NCI-H1436 (cell line): ENCODE results near the gene USP13.
"Not testable (repeated sequence)": the region's sequence is repeated elsewhere in the genome, so short reads cannot be mapped to it uniquely, and the experiment has no call there.

Experiments
- DNase-seq: peaks from one replicate; lab custom pipeline; 2025; lab: John Stamatoyannopoulos, UW

The USP13 gene

GRCh38 chr3:179734497-179735281 lies 81.8 kb downstream of the USP13 start:
- no peak for DNase-seq

- no peak for DNase-seq
Measured at GRCh38 chr3:179735321-179735720, 82.5 kb downstream of the USP13 start.

GRCh38 chr3:179738998-179739397 lies 86.2 kb downstream of the USP13 start:
- DNase-seq: no peak

DNA sequence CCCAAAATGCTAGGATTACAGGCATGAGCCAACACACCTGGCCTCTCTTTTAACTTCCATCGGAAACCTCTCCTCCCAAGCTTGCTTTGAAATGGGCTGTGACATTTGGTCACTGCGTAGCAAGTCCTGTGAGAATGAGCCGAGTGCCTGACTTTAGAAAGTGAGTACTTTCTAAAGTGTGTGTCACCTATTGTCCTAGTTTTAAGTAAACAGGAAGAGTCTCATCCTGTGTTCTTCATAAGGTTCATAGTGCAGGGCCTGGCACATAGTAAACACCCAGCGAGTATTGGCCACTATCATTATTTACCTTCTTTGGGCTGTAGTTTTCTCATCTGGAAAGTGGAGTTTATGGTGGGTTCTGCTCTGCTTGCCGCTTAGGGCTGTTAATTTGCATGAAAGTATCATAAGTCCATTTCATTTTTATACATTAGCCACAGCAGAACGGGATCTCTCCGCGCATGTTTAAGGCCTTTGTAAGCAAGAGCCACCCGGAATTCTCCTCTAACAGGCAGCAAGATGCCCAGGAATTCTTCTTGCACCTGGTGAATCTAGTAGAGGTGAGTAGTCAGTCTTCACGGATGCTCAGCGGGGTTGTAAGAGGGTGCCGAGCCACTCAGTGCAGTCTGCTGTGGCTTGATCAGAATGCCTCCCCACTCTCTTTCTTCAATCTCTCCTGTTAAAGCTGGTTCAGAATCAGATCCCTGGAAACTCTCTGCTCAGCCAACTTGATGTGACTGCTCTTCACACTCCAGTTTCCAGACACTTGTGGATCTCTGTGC lies 87.2 kb downstream of the USP13 start:
- no peak for DNase-seq

GRCh38 chr3:179743913-179744312 lies 91.1 kb downstream of the USP13 start:
- DNase-seq: no peak

DNA sequence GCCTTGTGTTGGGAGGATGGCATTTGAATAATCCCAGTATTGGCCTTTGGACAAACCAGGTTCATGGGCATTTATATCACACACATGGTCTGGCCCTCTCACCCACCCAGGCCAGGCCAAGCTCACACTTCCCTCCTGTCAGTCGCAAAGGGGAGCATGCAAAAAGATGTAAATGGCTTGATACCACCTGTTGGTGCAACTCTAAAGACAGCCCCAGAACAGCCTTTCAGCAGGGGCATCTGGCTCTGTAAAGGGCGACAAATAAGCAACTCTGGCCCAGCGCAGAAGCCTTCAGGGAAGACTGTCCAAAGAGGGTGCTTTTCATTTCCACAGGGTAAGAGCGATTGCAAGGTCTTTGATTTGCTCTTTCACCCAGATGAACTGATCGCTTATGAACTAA lies 91.8 kb downstream of the USP13 start:
- no peak for DNase-seq

- DNase-seq: no peak
Measured at GRCh38 chr3:179745079-179745478, 92.2 kb downstream of the USP13 start.

- DNase-seq: no peak
Measured at GRCh38 chr3:179745716-179746115, 92.9 kb downstream of the USP13 start.

DNA sequence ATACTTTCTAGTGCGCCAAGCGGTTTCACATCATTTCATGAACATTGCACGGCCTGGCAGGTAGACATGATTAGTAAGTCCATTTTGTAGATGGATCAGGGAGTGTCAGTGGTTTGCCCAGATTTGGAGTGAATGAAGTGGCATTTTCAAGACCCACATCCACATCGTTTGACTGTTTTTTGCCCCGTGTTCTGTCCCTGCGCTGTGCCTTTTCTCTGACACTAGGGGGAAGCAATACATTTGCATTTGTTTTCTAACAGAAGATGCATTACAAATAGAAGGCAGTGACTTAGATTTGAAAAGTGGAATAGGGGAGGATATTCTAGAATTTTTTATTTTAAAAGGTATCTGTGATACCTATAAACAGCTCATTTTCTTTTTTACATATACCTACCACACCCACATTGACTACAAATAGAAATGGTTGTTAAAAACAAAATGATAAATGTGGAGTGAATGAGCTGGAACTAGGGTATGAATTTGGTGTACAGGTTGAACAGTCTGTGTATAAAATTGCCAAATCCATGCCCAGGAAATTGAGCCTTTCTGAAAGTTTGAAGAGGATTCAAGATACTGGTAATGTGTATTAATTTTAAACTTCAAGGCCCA lies 98.0 kb downstream of the USP13 start:
- DNase-seq: peak; percentile 20

GRCh38 chr3:179760944-179761343 lies 108.1 kb downstream of the USP13 start:
- DNase-seq: no peak

GRCh38 chr3:179765396-179765795 lies 112.6 kb downstream of the USP13 start:
- no peak for DNase-seq

DNA sequence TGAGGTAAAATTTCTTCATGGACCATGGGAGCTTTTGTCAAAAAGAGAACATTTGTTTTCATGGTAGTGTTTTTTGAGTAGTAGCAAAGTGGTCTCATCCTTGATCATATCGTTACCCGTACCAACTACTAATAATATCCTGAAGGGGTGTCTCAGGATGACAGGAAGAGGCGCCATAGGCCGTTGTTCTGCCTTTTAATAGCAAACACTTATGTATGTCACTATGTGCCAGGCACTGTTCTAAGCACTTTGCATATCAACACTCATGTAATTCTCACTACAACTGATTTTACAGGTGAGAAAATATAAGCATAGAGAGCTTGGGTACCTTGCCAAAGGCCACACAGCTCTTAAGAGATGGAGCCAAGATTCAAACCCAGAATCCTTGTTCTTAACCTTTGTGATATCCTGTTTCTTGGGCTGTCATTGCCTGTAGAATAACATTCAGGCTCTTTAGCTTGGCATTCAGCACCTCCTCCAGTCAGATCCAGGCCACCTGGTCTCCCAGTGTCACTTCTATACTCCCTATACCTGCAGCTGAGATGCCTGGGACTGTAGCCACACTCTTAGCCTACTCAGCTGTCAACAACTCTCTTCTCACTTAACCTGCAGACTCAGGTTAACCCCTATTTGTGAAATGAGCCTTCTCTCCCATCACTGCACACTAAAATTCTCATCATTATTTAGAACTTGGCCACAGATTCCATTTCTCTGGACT lies 113.7 kb downstream of the USP13 start:
- DNase-seq: no peak

DNA sequence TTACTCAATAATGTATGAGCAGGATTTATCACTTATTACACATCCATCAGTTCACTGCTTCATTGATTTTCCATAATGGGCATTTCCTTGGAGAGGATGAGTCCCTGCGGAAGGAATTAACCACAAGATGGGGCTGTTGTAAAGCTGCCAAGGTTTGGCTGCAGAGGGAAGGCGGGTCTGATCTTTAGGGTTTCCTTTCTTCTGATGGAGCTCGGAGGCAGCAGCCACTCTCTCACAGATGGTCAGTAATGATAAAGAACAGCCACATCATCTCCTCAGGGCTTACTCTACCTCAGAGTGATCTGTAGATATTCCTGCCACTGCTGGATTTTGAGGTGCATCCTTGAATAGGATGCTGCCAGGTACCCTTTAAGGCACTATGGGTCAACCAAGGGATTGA lies 115.2 kb downstream of the USP13 start:
- DNase-seq: peak; percentile 31

DNA sequence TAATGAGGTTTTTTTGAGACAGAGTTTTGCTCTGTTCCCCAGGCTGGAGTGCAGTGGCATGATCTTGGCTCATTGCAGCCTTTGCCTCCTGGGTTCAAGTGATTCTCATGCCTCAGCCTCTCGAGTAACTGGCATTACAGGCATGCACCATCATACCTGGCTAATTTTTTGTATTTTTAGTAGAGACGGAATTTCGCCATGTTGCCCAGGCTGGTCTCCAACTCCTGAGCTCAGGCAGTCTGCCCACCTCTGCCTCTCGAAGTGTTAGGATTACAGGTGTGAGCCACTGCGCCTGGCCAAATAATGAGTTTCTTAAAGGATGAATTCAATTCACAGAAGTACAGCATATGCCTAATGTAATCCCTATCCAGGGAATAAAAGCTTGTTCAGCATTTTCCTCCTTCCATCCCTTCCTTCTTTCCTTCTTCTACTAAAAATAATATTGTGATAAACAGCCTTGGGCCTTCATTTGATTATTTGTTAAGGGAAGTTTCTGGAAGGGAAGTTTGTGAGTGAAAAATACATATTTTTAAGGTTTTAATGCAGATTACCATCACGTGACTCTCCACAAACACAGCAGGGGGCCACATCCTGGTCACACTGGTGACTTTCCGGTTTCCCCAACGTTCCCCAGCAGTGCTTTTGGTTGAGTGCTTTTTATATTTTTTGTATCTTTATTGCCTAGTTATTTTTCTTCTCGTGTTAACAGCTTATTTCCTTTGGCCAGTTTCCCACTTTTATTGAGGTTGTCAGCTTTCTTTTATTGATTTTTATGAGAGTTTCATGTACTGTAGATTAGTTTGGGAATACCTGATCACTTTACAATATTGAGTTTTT lies 116.8 kb downstream of the USP13 start:
- DNase-seq: no peak

DNA sequence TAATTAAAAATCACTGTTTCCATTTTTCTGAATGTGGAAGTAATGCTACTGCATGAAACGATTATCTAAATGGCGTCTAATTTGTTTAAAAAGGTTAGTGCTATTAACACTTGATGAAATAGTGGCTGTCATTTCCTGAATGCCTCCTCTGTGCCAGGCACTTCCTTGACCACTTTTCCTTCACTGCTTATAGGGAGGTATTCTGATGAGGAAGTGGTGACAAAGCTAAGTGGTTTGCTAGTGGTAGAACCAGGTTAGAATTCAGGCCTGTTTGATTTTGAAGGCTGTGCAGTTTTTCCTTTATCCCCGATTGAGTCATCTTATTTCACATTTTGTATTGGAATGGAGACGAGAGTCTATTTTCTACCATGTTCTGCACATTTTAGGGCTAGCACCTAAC lies 119.0 kb downstream of the USP13 start:
- DNase-seq: no peak

GRCh38 chr3:179772297-179772696 lies 119.5 kb downstream of the USP13 start:
- DNase-seq: no peak

GRCh38 chr3:179775416-179776122 lies 122.7 kb downstream of the USP13 start:
- no peak for DNase-seq

DNA sequence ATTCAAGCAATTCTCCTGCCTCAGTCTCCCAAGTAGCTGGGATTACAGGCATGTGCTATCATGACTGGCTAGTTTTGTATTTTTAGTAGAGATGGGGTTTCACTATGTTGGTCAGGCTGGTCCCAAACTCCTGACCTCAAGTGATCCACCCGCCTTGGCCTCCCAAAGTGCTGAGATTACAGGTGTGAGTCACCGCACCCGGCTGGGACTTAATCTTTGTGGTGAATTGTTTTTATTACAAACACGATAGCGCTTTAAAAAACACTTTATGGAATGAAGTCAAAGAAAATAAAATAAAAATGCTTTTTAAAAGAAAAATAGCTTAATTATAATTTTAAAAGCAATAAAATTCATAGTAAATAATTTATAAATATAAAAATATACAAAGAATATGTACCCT lies 130.0 kb downstream of the USP13 start:
- not testable (repeated sequence) for DNase-seq

GRCh38 chr3:179788996-179789395 lies 136.2 kb downstream of the USP13 start:
- no peak for DNase-seq

- DNase-seq: no peak
Measured at GRCh38 chr3:179791793-179792192, 139.0 kb downstream of the USP13 start.

DNA sequence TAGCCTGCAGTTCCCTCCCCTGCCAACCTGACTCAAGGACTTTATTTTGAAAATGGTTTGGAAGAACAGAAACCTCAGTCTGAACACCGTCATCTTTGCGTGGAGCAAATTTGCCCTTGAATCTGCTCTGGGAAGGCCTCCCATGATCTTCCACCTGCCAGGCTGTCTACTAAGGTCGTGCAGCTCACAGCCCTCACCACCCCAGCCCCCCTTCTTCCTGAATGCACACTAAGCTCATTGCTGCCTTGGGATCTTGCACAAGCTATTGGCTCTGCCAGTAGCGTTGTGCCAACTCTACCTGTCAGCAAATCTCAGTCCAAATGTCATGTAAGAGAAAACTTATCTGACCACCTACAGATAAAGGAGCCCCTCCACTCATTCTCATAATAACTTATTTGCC lies 141.5 kb downstream of the USP13 start:
- no peak for DNase-seq
